WTC11 (cell line): ENCODE results near the gene MIPEP. TPM values are rescaled to one million over a fixed set of nuclear protein-coding genes. Genes with fewer than 3 reads are reported as not detected.

Experiments
- ATAC-seq: fragments of 200-7000 bp; cut with Tn5 transposase; 2 replicates; pipeline ENCODE4 v1.10.0; 2021; ENCODE audit warnings: mild to moderate bottlenecking, moderate library complexity
- CTCF ChIA-PET: fragments of 300-600 bp; sonication (Branson Sonifier 250); formaldehyde crosslinking; loops from one replicate; lab custom pipeline; 2021; ENCODE audit warnings: antibody characterized with exemption; lab: Charles Lee
- POLR2A ChIA-PET: fragments of 350-600 bp; sonication (Branson Sonifier 250); formaldehyde crosslinking; loops from one replicate; lab custom pipeline; 2021; ENCODE audit warnings: antibody characterized with exemption; lab: Charles Lee
- DNase-seq: peaks from one replicate; pipeline ENCODE4 v3.0.0; 2021; ENCODE audit warnings: low spot score
- H3K27ac Mint-ChIP-seq: 2 replicates; pipeline ENCODE4 v1.8.0; 2021; ENCODE audit warnings: mixed read lengths
- H3K27me3 Mint-ChIP-seq: 2 replicates; pipeline ENCODE4 v1.8.0; 2021; ENCODE audit warnings: low read depth, mild to moderate bottlenecking, moderate library complexity, mixed read lengths
- H3K36me3 Mint-ChIP-seq: 2 replicates; pipeline ENCODE4 v1.8.0; 2021; ENCODE audit warnings: mixed read lengths
- H3K4me1 Mint-ChIP-seq: 2 replicates; pipeline ENCODE4 v1.8.0; 2022; ENCODE audit warnings: mixed read lengths
- H3K4me3 Mint-ChIP-seq: 2 replicates; pipeline ENCODE4 v1.8.0; 2021; ENCODE audit warnings: mild to moderate bottlenecking, moderate library complexity, mixed read lengths
- H3K9me3 Mint-ChIP-seq: 2 replicates; pipeline ENCODE4 v1.8.0; 2021; ENCODE audit warnings: mixed read lengths
- AFF4 ChIP-seq: sonication (generic); formaldehyde crosslinking; IDR thresholded peaks from 2 replicates; pipeline ENCODE4 v1.8.1; 2023; ENCODE audit warnings: mild to moderate bottlenecking, missing genetic modification reagents, borderline replicate concordance
- AR ChIP-seq: fragments of 250-450 bp; sonication (Bioruptor Pico); IDR thresholded peaks from 2 replicates; pipeline ENCODE4 v1.9.0; 2021; ENCODE audit warnings: mild to moderate bottlenecking
- ATF1 ChIP-seq: sonication (generic); formaldehyde crosslinking; IDR thresholded peaks from 2 replicates; pipeline ENCODE4 v1.8.1; 2023; ENCODE audit warnings: mild to moderate bottlenecking, moderate library complexity, missing genetic modification reagents
- CBFB ChIP-seq: sonication (generic); formaldehyde crosslinking; IDR thresholded peaks from 2 replicates; pipeline ENCODE4 v1.8.1; 2022; ENCODE audit warnings: mild to moderate bottlenecking, low read depth, missing genetic modification reagents
- E2F4 ChIP-seq: sonication (generic); formaldehyde crosslinking; IDR thresholded peaks from 2 replicates; pipeline ENCODE4 v1.8.1; 2022; ENCODE audit warnings: low read depth, mild to moderate bottlenecking, moderate library complexity, missing genetic modification reagents, borderline replicate concordance
- E2F5 ChIP-seq: sonication (generic); formaldehyde crosslinking; IDR thresholded peaks from 2 replicates; pipeline ENCODE4 v1.8.1; 2022; ENCODE audit warnings: mild to moderate bottlenecking, moderate library complexity, missing genetic modification reagents
- EMX1 ChIP-seq: fragments of 250-450 bp; sonication (Bioruptor Pico); IDR thresholded peaks from 2 replicates; pipeline ENCODE4 v1.8.0; 2021; ENCODE audit warnings: mild to moderate bottlenecking
- ERG ChIP-seq: fragments of 250-450 bp; sonication (Bioruptor Pico); IDR thresholded peaks from 2 replicates; pipeline ENCODE4 v1.8.0; 2021; ENCODE audit warnings: mild to moderate bottlenecking
- FOXK1 ChIP-seq: sonication (generic); formaldehyde crosslinking; IDR thresholded peaks from 2 replicates; pipeline ENCODE4 v1.8.0; 2022; ENCODE audit warnings: mild to moderate bottlenecking, moderate library complexity, missing genetic modification reagents
- GTF2I ChIP-seq: fragments of 250-450 bp; sonication (Bioruptor Pico); conservative IDR thresholded peaks from 2 replicates; pipeline ENCODE4 v1.4.0; 2021; ENCODE audit warnings: mild to moderate bottlenecking
- HMGA2 ChIP-seq: fragments of 250-450 bp; sonication (Bioruptor Pico); IDR thresholded peaks from 2 replicates; pipeline ENCODE4 v1.4.0; 2021; ENCODE audit warnings: mild to moderate bottlenecking, moderate library complexity
- HMGXB4 ChIP-seq: sonication (generic); formaldehyde crosslinking; IDR thresholded peaks from 2 replicates; pipeline ENCODE4 v1.8.1; 2023; ENCODE audit warnings: mild to moderate bottlenecking, moderate library complexity, missing genetic modification reagents
- MXD4 ChIP-seq: fragments of 250-450 bp; sonication (Bioruptor Pico); IDR thresholded peaks from 2 replicates; pipeline ENCODE4 v1.8.0; 2021; ENCODE audit warnings: mild to moderate bottlenecking, moderate library complexity, borderline replicate concordance
- NFATC4 ChIP-seq: fragments of 250-450 bp; sonication (Bioruptor Pico); IDR thresholded peaks from 2 replicates; pipeline ENCODE4 v1.9.0; 2021; ENCODE audit warnings: mild to moderate bottlenecking
- STAT6 ChIP-seq: sonication (generic); formaldehyde crosslinking; conservative IDR thresholded peaks from 2 replicates; pipeline ENCODE4 v1.8.1; 2023; ENCODE audit warnings: mild to moderate bottlenecking, low read depth, missing genetic modification reagents, moderate library complexity
- TP53 ChIP-seq: sonication (generic); formaldehyde crosslinking; IDR thresholded peaks from 2 replicates; pipeline ENCODE4 v1.8.1; 2023; ENCODE audit warnings: mild to moderate bottlenecking, missing genetic modification reagents
- ZNF232 ChIP-seq: sonication (generic); formaldehyde crosslinking; IDR thresholded peaks from 2 replicates; pipeline ENCODE4 v1.8.0; 2022; ENCODE audit warnings: mild to moderate bottlenecking, missing genetic modification reagents
- ZNF263 ChIP-seq: sonication (generic); formaldehyde crosslinking; IDR thresholded peaks from 2 replicates; pipeline ENCODE4 v1.8.1; 2022; ENCODE audit warnings: low read depth, mild to moderate bottlenecking, moderate library complexity, missing genetic modification reagents
- ZNF317 ChIP-seq: sonication (generic); formaldehyde crosslinking; IDR thresholded peaks from 2 replicates; pipeline ENCODE4 v1.8.1; 2023; ENCODE audit warnings: low read depth, mild to moderate bottlenecking, moderate library complexity, missing genetic modification reagents, borderline replicate concordance
- ZNF396 ChIP-seq: fragments of 250-450 bp; sonication (Bioruptor Pico); IDR thresholded peaks from 2 replicates; pipeline ENCODE4 v1.8.0; 2021; ENCODE audit warnings: mild to moderate bottlenecking, moderate library complexity, borderline replicate concordance
- ZNF416 ChIP-seq: fragments of 250-450 bp; sonication (Bioruptor Pico); IDR thresholded peaks from 2 replicates; pipeline ENCODE4 v1.9.0; 2021; ENCODE audit warnings: mild to moderate bottlenecking, inconsistent platforms
- total RNA-seq: library from RNA; stranded (reverse); gene quantifications from 3 replicates; pipeline ENCODE4 v1.2.3, GENCODE V29; 2021

Gene MIPEP
- total RNA-seq, 1 experiment from 2014 or later, result 30.5 TPM

GRCh38 chr13:23787464-23787863 lies 101.7 kb downstream of the MIPEP start (continued):
- no peak for TF ChIP-seq FOXK1
- TF ChIP-seq ZNF232 (CRISPR knock-in tag), result no peak
- TF ChIP-seq AFF4 (CRISPR knock-in tag), result no peak

- POLR2A ChIA-PET, result no interaction called here
- Mint-ChIP-seq H3K4me1 (no peaks in the 10 kb centered on the region), H3K27me3 (no peaks in the 10 kb centered on the region), H3K9me3 (peaks cover 13% of the 10 kb centered on the region), H3K36me3 (no peaks in the 10 kb centered on the region; the same call in none of the 2 replicates), H3K27ac (no peak overlapping the region), H3K4me3 (no peak overlapping the region)
- TF ChIP-seq STAT6 (no peak), HMGA2 (CRISPR knock-in tag) (no peak), ZNF232 (CRISPR knock-in tag) (no peak), ZNF263 (no peak), MXD4 (CRISPR knock-in tag) (no peak), ZNF396 (no peak), ERG (CRISPR knock-in tag) (no peak), E2F4 (CRISPR knock-in tag) (no peak), TP53 (no peak), EMX1 (CRISPR knock-in tag) (no peak), ZNF416 (CRISPR knock-in tag) (no peak), HMGXB4 (CRISPR knock-in tag) (no peak), E2F5 (CRISPR knock-in tag) (no peak), AR (CRISPR knock-in tag) (no peak), GTF2I (CRISPR knock-in tag) (no peak), NFATC4 (no peak), CBFB (CRISPR knock-in tag) (no peak), ATF1 (no peak), ZNF317 (CRISPR knock-in tag) (no peak)
- DNase-seq (no peak), ATAC-seq (no peak)
- CTCF ChIA-PET, result no interaction called here
These were observed 102.6 kb downstream of the MIPEP start for GRCh38 chr13:23786607-23787006.
